ENCODE measurements around the gene GUCD1. TPM values are rescaled to one million over a fixed set of nuclear protein-coding genes. Genes with fewer than 3 reads are reported as not detected.
A peak's percentile ranks its signal among the peaks of the same experiment; 100 is the strongest.
"Not testable (repeated sequence)": the region's sequence is repeated elsewhere in the genome, so short reads cannot be mapped to it uniquely, and the experiment has no call there.

GUCD1 gene
- total and polyA plus RNA-seq, 2 experiments from 2014 or later = 37.2 to 125 TPM

GRCh38 chr22:24563246-24563645 lies 8.3 kb upstream of the GUCD1 start:
- TF ChIP-seq EZH2 (IDR thresholded peaks at IDR 0.05; ENCODE audit: insufficient read depth, poor library complexity, severe bottlenecking) (no peak), EZH2phosphoT487 (IDR thresholded peaks at IDR 0.05; ENCODE audit: insufficient read depth, low read depth) (no peak)
- peaks cover 10% of the 10 kb centered on the region for H3K36me3 ChIP-seq (ENCODE audit: low read depth)
- no peak overlapping the region for H2AFZ ChIP-seq
- no peak for DNase-seq
- H3K9ac ChIP-seq = no peak overlapping the region
- H3K9me2 ChIP-seq (ENCODE audit: insufficient read depth) = no peaks in the 10 kb centered on the region
- 0 out of 2 replicates have a peak, but pooled peaks cover 9% of the 10 kb centered on the region for H4K20me1 ChIP-seq (ENCODE audit: insufficient read depth)
- H3K4me3 ChIP-seq = no peak overlapping the region
- H3F3A ChIP-seq (ENCODE audit: insufficient read depth) = peaks cover 5% of the 10 kb centered on the region; the same call in 1 of the 2 replicates
- no peaks in the 10 kb centered on the region for H3K27me3 ChIP-seq (replicated peaks; ENCODE audit: insufficient read depth)
- H3K4me2 ChIP-seq (ENCODE audit: unreplicated experiment) = no peak overlapping the region
- H3K27ac ChIP-seq = no peak overlapping the region
- in situ Hi-C loops (cut with MboI) = no loop called here
- 98% methylated on average over 2 of the region's 2 CpGs for WGBS, 2 experiments (ENCODE audit: low coverage in 1 of 2, low lambda C conversion rate in 2 of 2, missing lambda C conversion rate in 2 of 2)
- no peaks in the 10 kb centered on the region for H3K9me3 ChIP-seq (ENCODE audit: low read depth)
- H3K4me1 ChIP-seq (ENCODE audit: insufficient read depth) = no peaks in the 10 kb centered on the region
- peaks cover 100% of the 10 kb centered on the region for H3K79me2 ChIP-seq (ENCODE audit: insufficient read depth)

- H3K4me1 ChIP-seq (ENCODE audit: insufficient read depth) = peaks cover 8% of the 10 kb centered on the region; the same call in 1 of the 2 replicates
- TF ChIP-seq EZH2 (IDR thresholded peaks at IDR 0.05; ENCODE audit: insufficient read depth, poor library complexity, severe bottlenecking) (no peak), EZH2phosphoT487 (IDR thresholded peaks at IDR 0.05; ENCODE audit: insufficient read depth, low read depth) (no peak)
- H3F3A ChIP-seq (ENCODE audit: insufficient read depth) = peaks cover 8% of the 10 kb centered on the region; the same call in 1 of the 2 replicates
- no peak overlapping the region for H3K27ac ChIP-seq
- no peak overlapping the region for H3K4me2 ChIP-seq (ENCODE audit: unreplicated experiment)
- no peak overlapping the region for H3K4me3 ChIP-seq
- H3K9me2 ChIP-seq (ENCODE audit: insufficient read depth) = no peaks in the 10 kb centered on the region
- H3K79me2 ChIP-seq (ENCODE audit: insufficient read depth) = peaks cover 91% of the 10 kb centered on the region
- H3K27me3 ChIP-seq (replicated peaks; ENCODE audit: insufficient read depth) = no peaks in the 10 kb centered on the region
- 81 to 83% methylated on average over 4 of the region's 4 CpGs for WGBS, 2 experiments (ENCODE audit: low coverage in 1 of 2, low lambda C conversion rate in 2 of 2, missing lambda C conversion rate in 2 of 2)
- peaks cover 1% of the 10 kb centered on the region; the same call in 1 of the 2 replicates for H4K20me1 ChIP-seq (ENCODE audit: insufficient read depth)
- in situ Hi-C loops (cut with MboI) = no loop called here
- peaks cover 15% of the 10 kb centered on the region for H3K36me3 ChIP-seq (ENCODE audit: low read depth)
- H3K9ac ChIP-seq = no peak overlapping the region
- no peak overlapping the region for H2AFZ ChIP-seq
- no peak for DNase-seq
- H3K9me3 ChIP-seq (ENCODE audit: low read depth) = no peaks in the 10 kb centered on the region
These were observed 4.5 kb upstream of the GUCD1 start for GRCh38 chr22:24559471-24559870.

GRCh38 chr22:24555165-24556039 lies 464 bp upstream of the GUCD1 start, which contains the start of gene SNRPD3:
TSS of gene SNRPD3 (plus strand) at chr22:24555999. CDS start at chr22:24557675, 1,676 bp downstream.
- H3F3A ChIP-seq (ENCODE audit: insufficient read depth) = 0 out of 2 replicates have a peak, but pooled peaks cover 4% of the 10 kb centered on the region
- H4K20me1 ChIP-seq (ENCODE audit: insufficient read depth) = no peaks in the 10 kb centered on the region; the same call in 1 of the 2 replicates
- H3K27me3 ChIP-seq (replicated peaks; ENCODE audit: insufficient read depth) = no peaks in the 10 kb centered on the region
- WGBS, 2 experiments (ENCODE audit: low coverage in 1 of 2, low lambda C conversion rate in 2 of 2, missing lambda C conversion rate in 2 of 2) = 0 to 1% methylated on average over 43 to 59 of the region's 59 CpGs
- H3K9me2 ChIP-seq (ENCODE audit: insufficient read depth) = no peaks in the 10 kb centered on the region
- no peaks in the 10 kb centered on the region for H3K9me3 ChIP-seq (ENCODE audit: low read depth)
- peak within 1 kb of the TSS; percentile 85 for H3K27ac ChIP-seq
- peaks cover 9% of the 10 kb centered on the region for H3K36me3 ChIP-seq (ENCODE audit: low read depth)
- peaks cover 18% of the 10 kb centered on the region for H3K4me1 ChIP-seq (ENCODE audit: insufficient read depth)
- H3K79me2 ChIP-seq (ENCODE audit: insufficient read depth) = peaks cover 91% of the 10 kb centered on the region
- in situ Hi-C loops (cut with MboI) = no loop called here
- peak; percentile 99 for DNase-seq
- TF ChIP-seq EZH2 (IDR thresholded peaks at IDR 0.05; ENCODE audit: insufficient read depth, poor library complexity, severe bottlenecking) = no peak
- no peak for TF ChIP-seq EZH2phosphoT487 (IDR thresholded peaks at IDR 0.05; ENCODE audit: insufficient read depth, low read depth)
- H2AFZ ChIP-seq = peak within 1 kb of the TSS; percentile 95
- H3K4me3 ChIP-seq = peak within 1 kb of the TSS; percentile 96
- H3K4me2 ChIP-seq (ENCODE audit: unreplicated experiment) = peak within 1 kb of the TSS; percentile 96
- H3K9ac ChIP-seq = peak within 1 kb of the TSS; percentile 97

GRCh38 chr22:24553597-24554312 lies 1.2 kb downstream of the GUCD1 start:
- H3K36me3 ChIP-seq (ENCODE audit: low read depth) = peaks cover 9% of the 10 kb centered on the region
- TF ChIP-seq EZH2phosphoT487 (IDR thresholded peaks at IDR 0.05; ENCODE audit: insufficient read depth, low read depth) (no peak), EZH2 (IDR thresholded peaks at IDR 0.05; ENCODE audit: insufficient read depth, poor library complexity, severe bottlenecking) (no peak)
- H3K4me3 ChIP-seq = peak overlapping the region; percentile 96
- H3K27ac ChIP-seq = peak overlapping the region; percentile 82
- H3K27me3 ChIP-seq (replicated peaks; ENCODE audit: insufficient read depth) = no peaks in the 10 kb centered on the region
- no peaks in the 10 kb centered on the region for H3K9me3 ChIP-seq (ENCODE audit: low read depth)
- no peaks in the 10 kb centered on the region for H3K9me2 ChIP-seq (ENCODE audit: insufficient read depth)
- H2AFZ ChIP-seq = peak overlapping the region; percentile 71; the same call in 1 of the 2 replicates
- WGBS, 2 experiments (ENCODE audit: low coverage in 1 of 2, low lambda C conversion rate in 2 of 2, missing lambda C conversion rate in 2 of 2) = 30 to 36% methylated on average over 12 of the region's 12 CpGs
- peak; percentile 64 for DNase-seq
- 0 out of 2 replicates have a peak, but pooled peaks cover 4% of the 10 kb centered on the region for H3F3A ChIP-seq (ENCODE audit: insufficient read depth)
- peaks cover 18% of the 10 kb centered on the region for H3K4me1 ChIP-seq (ENCODE audit: insufficient read depth)
- H3K4me2 ChIP-seq (ENCODE audit: unreplicated experiment) = peak overlapping the region; percentile 96
- H3K79me2 ChIP-seq (ENCODE audit: insufficient read depth) = peaks cover 91% of the 10 kb centered on the region
- H3K9ac ChIP-seq = peak overlapping the region; percentile 97
- H4K20me1 ChIP-seq (ENCODE audit: insufficient read depth) = no peaks in the 10 kb centered on the region; the same call in 1 of the 2 replicates
- in situ Hi-C loops (cut with MboI) = no loop called here

- in situ Hi-C loops (cut with MboI); H3K36me3 ChIP-seq (ENCODE audit: low read depth); H2AFZ ChIP-seq; DNase-seq; H4K20me1 ChIP-seq (ENCODE audit: insufficient read depth); H3K9me2 ChIP-seq (ENCODE audit: insufficient read depth); H3K9me3 ChIP-seq (ENCODE audit: low read depth); H3F3A ChIP-seq (ENCODE audit: insufficient read depth); H3K27me3 ChIP-seq (replicated peaks; ENCODE audit: insufficient read depth): not testable (repeated sequence)
- peak overlapping the region; percentile 82 for H3K27ac ChIP-seq
- peaks cover 18% of the 10 kb centered on the region for H3K4me1 ChIP-seq (ENCODE audit: insufficient read depth)
- peak overlapping the region; percentile 97 for H3K9ac ChIP-seq
- WGBS, 2 experiments (ENCODE audit: low coverage in 1 of 2, low lambda C conversion rate in 2 of 2, missing lambda C conversion rate in 2 of 2) = 82 to 85% methylated on average over 10 of the region's 10 CpGs
- H3K79me2 ChIP-seq (ENCODE audit: insufficient read depth) = peaks cover 89% of the 10 kb centered on the region
- H3K4me2 ChIP-seq (ENCODE audit: unreplicated experiment) = peak overlapping the region; percentile 96
- H3K4me3 ChIP-seq = peak overlapping the region; percentile 96; the same call in 1 of the 2 replicates
These were observed 2.2 kb downstream of the GUCD1 start for GRCh38 chr22:24552503-24553286.

All from GM23248 (cell line).